Hepatocyte (in vitro differentiated cells): Measurements from ENCODE around the gene BID.

Experiments used
- EZH2phosphoT487 ChIP-seq: fragments of 200-600 bp; sonication (generic); IDR thresholded peaks from one replicate; pipeline ENCODE4 v1.6.1; 2018; ENCODE audit warnings: antibody characterized with exemption, mild to moderate bottlenecking, low read depth, moderate library complexity; ENCODE audit not compliant: unreplicated experiment, severe bottlenecking
- TF ChIP-seq, protein P1 (sequence below): fragments of 200-600 bp; sonication (generic); IDR thresholded peaks from 2 replicates; pipeline ENCODE4 v1.5.1; 2016; ENCODE audit warnings: antibody characterized with exemption, mild to moderate bottlenecking; ENCODE audit not compliant: poor library complexity

- TF ChIP-seq, protein P1, sequence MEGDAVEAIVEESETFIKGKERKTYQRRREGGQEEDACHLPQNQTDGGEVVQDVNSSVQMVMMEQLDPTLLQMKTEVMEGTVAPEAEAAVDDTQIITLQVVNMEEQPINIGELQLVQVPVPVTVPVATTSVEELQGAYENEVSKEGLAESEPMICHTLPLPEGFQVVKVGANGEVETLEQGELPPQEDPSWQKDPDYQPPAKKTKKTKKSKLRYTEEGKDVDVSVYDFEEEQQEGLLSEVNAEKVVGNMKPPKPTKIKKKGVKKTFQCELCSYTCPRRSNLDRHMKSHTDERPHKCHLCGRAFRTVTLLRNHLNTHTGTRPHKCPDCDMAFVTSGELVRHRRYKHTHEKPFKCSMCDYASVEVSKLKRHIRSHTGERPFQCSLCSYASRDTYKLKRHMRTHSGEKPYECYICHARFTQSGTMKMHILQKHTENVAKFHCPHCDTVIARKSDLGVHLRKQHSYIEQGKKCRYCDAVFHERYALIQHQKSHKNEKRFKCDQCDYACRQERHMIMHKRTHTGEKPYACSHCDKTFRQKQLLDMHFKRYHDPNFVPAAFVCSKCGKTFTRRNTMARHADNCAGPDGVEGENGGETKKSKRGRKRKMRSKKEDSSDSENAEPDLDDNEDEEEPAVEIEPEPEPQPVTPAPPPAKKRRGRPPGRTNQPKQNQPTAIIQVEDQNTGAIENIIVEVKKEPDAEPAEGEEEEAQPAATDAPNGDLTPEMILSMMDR = no peak
- TF ChIP-seq EZH2phosphoT487 = no peak
Observed at GRCh38 chr22:17738386-17739128, 35.7 kb downstream of the BID start.
